HEK293 (cell line): Measurements from ENCODE around the gene JHY.

ENCODE experiments used
- ATF2 ChIP-seq: fragments of 450-650 bp; formaldehyde crosslinking; IDR thresholded peaks from 2 replicates; pipeline ENCODE4 v1.5.1; 2016; ENCODE audit warnings: missing biosample characterization, missing genetic modification characterization, low read depth
- BCL11B ChIP-seq: fragments of 450-650 bp; formaldehyde crosslinking; IDR thresholded peaks from 2 replicates; pipeline ENCODE4 v1.5.1; 2016; ENCODE audit warnings: low read depth, missing biosample characterization, missing genetic modification characterization
- CTCF ChIP-seq: fragments of 450-650 bp; formaldehyde crosslinking; IDR thresholded peaks from 2 replicates; pipeline ENCODE4 v1.5.1; 2016; ENCODE audit warnings: missing biosample characterization, missing genetic modification characterization
- PRDM10 ChIP-seq: fragments of 450-650 bp; formaldehyde crosslinking; IDR thresholded peaks from 2 replicates; pipeline ENCODE4 v1.5.1; 2016; ENCODE audit warnings: missing biosample characterization, missing genetic modification characterization
- TRIM28 ChIP-seq: IDR thresholded peaks from 2 replicates; pipeline ENCODE4 v1.6.1; 2011; ENCODE audit warnings: low read length, control low read depth, borderline replicate concordance
- ZFHX2 ChIP-seq: fragments of 450-650 bp; formaldehyde crosslinking; conservative IDR thresholded peaks from 2 replicates; pipeline ENCODE4 v1.5.1; 2016; ENCODE audit warnings: missing biosample characterization, missing genetic modification characterization
- ZNF23 ChIP-seq: fragments of 450-650 bp; formaldehyde crosslinking; IDR thresholded peaks from 2 replicates; pipeline ENCODE4 v1.5.1; 2016; ENCODE audit warnings: missing biosample characterization, missing genetic modification characterization, borderline replicate concordance
- ZNF350 ChIP-seq: fragments of 450-650 bp; formaldehyde crosslinking; IDR thresholded peaks from 2 replicates; pipeline ENCODE4 v1.5.0; 2017; ENCODE audit warnings: missing biosample characterization, mild to moderate bottlenecking, missing genetic modification characterization
- ZNF366 ChIP-seq: fragments of 450-650 bp; formaldehyde crosslinking; conservative IDR thresholded peaks from 2 replicates; pipeline ENCODE4 v1.5.1; 2016; ENCODE audit warnings: missing biosample characterization, missing genetic modification characterization
- ZNF391 ChIP-seq: fragments of 450-650 bp; formaldehyde crosslinking; IDR thresholded peaks from 2 replicates; pipeline ENCODE4 v1.5.1; 2016; ENCODE audit warnings: low read depth, missing biosample characterization, missing genetic modification characterization, borderline replicate concordance
- ZNF510 ChIP-seq: fragments of 450-650 bp; formaldehyde crosslinking; IDR thresholded peaks from 2 replicates; pipeline ENCODE4 v1.5.1; 2018; ENCODE audit warnings: mild to moderate bottlenecking, missing genetic modification characterization, missing biosample characterization; ENCODE audit not compliant: insufficient replicate concordance
- ZNF629 ChIP-seq: fragments of 450-650 bp; formaldehyde crosslinking; IDR thresholded peaks from 2 replicates; pipeline ENCODE4 v1.5.1; 2017; ENCODE audit warnings: missing biosample characterization, missing genetic modification characterization
- ZNF747 ChIP-seq: fragments of 450-650 bp; formaldehyde crosslinking; IDR thresholded peaks from 2 replicates; pipeline ENCODE4 v1.5.1; 2016; ENCODE audit warnings: missing biosample characterization, missing genetic modification characterization
- ZSCAN16 ChIP-seq: fragments of 450-650 bp; formaldehyde crosslinking; IDR thresholded peaks from 2 replicates; pipeline ENCODE4 v1.5.1; 2016; ENCODE audit warnings: missing biosample characterization, missing genetic modification characterization

- no peak for TF ChIP-seq ZNF366 (tag by site-specific recombination)
- no peak for TF ChIP-seq ZNF391 (tag by site-specific recombination)
- no peak for TF ChIP-seq CTCF
- TF ChIP-seq BCL11B (tag by site-specific recombination): no peak
- TF ChIP-seq ZSCAN16 (tag by site-specific recombination): no peak
- TF ChIP-seq ATF2 (tag by site-specific recombination): no peak
- TF ChIP-seq ZNF510 (tag by site-specific recombination): no peak
- TF ChIP-seq PRDM10 (tag by site-specific recombination): no peak
- no peak for TF ChIP-seq ZNF747
- TF ChIP-seq ZNF350 (tag by site-specific recombination): no peak
- TF ChIP-seq ZNF629: no peak
- TF ChIP-seq ZNF23 (tag by site-specific recombination): no peak
- TF ChIP-seq ZFHX2 (tag by site-specific recombination): no peak
- TF ChIP-seq TRIM28: no peak
Measured at GRCh38 chr11:122893131-122893530, 10.6 kb downstream of the JHY start.
